CD4-positive, alpha-beta T cell treated with Interleukin-12 subunit alpha and Interleukin-12 subunit beta, for 1 hour (primary cell): ENCODE data around the gene CD247.
A peak's percentile ranks its signal among the peaks of the same experiment; 100 is the strongest.

Experiments used
- DNase-seq: peaks from one replicate; pipeline ENCODE4 v3.0.0-alpha.2; 2020

CD247 gene

DNA sequence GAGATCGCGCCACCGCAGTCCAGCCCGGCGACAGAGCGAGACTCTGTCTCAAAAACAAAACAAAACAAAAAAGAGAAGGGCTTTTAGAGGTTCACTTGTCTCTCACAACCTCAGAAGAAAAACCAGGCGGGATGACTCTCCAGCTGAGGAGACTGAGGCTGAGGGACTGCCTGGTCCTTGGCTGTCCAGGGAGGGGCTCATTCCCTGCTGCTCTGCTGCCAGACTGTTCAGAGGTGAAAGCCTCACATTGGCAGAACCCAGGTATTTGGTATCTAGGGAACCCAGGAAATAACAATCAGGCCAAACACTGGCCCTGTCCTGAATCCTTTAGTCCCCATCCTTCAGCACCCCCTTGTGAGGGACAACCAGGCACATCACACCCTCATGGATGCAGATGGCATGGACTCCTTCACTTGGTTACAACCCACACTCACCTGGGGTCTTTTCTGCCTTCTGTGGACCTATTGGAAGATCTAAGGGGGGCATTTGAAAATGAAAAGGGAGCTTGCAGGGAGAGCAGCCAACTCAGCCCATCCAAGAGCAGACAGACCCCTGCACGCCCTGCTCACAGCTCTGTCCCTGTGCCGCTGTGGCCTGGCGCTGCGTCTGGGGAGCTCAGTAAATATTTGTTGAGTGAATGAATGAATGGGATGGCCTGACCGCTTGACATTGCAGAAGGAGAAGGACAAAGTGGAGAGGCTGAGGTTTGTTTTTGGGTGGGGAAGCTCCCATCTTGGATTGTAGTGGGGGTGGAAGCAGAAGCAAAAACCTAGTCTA is 33.4 kb downstream of the CD247 start:
- no peak for DNase-seq

DNA sequence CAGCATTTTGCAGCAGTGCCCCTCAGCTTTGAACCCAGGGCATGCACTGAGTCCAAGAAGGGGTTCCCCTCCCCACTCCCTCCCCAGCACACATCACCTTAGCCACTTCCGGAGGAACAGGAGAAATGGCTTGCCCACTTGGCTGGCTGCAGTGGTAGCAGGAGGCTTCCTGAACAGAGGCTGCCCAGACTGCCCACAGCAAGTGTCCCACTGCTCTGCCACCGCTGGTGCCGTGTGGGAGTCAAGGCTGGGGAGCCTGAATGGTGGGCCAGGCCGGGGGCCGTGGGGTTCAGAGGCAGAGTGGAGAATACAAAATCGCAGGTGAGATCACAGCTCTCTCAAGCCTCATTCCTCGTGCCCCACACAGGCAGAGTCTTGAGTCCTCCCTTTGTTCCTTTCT is 34.5 kb downstream of the CD247 start:
- DNase-seq: peak; percentile 30

GRCh38 chr1:167482184-167482583 is 36.1 kb downstream of the CD247 start:
- DNase-seq: peak; percentile 49

DNA sequence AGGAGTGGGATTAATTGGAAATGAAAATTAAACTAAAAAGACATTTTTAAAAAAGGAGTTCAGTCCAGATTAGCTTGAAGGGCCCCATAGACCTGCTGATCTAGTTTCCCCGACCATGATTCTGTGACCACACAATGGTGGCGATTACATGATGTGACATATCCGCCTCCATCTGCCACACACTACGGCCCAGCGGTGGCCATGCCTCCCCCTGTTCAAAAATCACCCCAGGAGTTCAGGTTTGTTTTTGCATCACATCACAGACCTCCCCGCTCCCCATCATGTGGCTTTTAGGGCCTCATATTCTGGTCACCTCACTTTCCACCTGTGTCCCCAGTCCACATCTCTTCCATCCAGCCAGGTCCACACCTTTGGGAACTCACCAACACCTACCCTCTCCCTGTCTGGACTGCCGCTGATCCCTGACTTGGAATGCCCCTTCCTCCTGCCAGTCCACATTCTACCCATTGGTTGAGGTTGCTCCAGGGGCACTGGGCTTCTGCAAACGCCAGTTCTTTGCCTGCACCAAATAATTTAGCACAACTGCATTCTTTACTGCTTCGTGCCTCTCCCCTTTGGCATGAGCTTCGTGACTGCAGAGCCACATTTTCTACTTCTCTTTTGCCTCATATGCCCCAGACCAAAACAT is 38.9 kb downstream of the CD247 start:
- DNase-seq: no peak

GRCh38 chr1:167477986-167478385 is 40.3 kb downstream of the CD247 start:
- no peak for DNase-seq

DNA sequence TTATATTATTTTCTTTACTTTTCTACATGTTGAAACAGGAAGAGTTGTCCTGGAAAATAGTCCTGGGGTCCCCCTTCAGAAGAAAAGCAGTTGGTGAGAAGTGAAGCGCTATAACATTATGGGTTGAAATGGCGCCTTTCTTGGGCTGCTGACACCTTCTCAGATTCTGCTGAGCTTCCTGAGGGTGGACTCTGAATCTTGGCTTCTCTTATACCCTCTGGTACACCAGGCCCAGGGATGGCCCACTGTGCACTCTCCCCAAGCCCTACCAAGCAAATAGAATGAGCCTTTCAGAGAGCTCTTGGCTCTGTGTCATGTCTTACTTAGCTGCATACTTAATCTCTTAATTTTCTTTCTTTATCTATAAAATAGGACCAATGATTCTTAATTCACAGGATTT is 42.3 kb downstream of the CD247 start:
- no peak for DNase-seq

DNA sequence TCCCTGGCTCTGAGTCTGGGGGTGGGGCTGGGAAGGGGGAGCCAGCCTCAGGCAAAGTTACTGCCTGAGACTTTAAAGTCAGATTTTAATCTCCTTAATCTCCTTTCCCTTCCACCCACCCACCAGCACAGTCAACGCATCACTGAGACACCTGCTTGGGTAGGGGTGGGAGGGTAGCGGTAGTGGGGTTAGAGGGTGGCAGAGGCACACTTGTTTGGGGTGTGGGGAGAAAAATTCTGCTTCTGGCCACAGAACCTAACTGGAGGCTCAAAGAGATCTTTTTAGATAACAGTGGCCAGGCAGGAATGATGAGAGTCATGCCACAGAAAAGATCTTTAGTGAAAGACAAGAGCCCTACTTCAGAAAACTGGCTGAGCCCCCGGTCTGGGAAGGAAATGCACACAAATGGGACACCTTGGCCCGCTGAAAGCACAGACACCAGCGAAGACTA is 44.1 kb downstream of the CD247 start:
- peak; percentile 64 for DNase-seq

GRCh38 chr1:167473761-167474160 is 44.6 kb downstream of the CD247 start:
- no peak for DNase-seq

- DNase-seq: no peak
Observed at GRCh38 chr1:167472752-167473521, 45.4 kb downstream of the CD247 start.

GRCh38 chr1:167471568-167471967 is 46.8 kb downstream of the CD247 start:
- no peak for DNase-seq

DNA sequence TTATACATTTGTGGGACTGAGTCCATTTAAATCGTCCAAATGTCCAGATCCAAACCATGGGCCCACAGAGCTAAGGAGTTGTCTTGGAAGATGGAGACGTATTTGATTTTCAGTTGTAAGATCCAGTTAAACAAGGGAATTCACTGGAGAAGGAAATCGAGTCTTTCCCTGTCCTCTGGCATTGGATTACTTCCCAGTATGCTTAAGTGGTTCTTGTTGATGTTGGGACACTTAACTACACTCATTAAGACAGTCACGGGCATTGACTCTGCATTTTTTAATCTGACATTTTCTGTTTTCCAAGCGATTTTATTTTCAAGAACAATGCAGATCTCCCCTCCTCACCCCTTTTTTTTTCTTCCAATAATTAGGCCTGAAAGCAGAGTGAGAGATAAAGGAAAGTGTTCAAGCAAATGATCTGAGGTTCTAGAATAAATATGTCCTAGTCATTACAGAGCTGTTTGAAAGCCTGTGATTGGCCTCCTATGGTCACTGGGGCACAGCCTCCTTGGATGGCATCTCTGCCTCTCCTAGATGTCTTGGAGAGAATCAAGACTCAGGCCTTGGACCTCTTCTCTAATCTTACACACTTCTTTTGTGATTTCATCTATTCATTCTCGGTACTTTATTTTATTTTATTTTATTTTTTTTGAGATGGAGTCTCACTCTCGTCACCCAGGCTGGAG is 48.9 kb downstream of the CD247 start:
- DNase-seq: no peak

GRCh38 chr1:167467752-167468151 is 50.6 kb downstream of the CD247 start:
- no peak for DNase-seq

DNA sequence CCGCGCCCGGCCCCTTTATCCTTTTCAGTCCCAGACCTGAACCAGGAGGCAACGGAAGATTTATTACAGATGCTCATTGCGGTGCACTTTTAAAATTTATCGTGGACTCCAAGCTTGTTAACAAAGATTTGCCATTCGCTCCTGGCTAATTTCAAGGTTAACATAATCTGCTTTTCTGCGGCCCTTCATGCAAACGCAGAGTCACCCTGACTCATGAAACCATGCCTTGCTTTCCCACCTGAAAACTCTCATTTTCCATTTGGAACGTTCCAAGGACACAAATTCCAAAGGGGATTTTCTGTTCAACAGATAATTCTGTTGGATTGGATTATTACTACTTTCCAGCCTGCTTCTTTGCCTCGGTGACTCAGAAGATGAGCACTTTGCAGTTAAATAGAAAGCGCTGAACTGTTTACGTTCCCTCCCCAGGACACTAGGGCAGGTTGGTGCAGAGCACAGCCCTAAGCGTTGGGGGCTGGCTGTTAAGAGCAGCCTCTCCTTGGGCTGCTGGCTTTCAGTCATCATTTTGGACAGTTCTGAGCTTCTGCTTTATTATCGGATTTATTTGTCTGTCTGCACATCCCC is 51.1 kb downstream of the CD247 start:
- no peak for DNase-seq

- DNase-seq: no peak
Observed at GRCh38 chr1:167465743-167466142, 52.6 kb downstream of the CD247 start.

GRCh38 chr1:167465018-167465417 is 53.3 kb downstream of the CD247 start:
- no peak for DNase-seq

DNA sequence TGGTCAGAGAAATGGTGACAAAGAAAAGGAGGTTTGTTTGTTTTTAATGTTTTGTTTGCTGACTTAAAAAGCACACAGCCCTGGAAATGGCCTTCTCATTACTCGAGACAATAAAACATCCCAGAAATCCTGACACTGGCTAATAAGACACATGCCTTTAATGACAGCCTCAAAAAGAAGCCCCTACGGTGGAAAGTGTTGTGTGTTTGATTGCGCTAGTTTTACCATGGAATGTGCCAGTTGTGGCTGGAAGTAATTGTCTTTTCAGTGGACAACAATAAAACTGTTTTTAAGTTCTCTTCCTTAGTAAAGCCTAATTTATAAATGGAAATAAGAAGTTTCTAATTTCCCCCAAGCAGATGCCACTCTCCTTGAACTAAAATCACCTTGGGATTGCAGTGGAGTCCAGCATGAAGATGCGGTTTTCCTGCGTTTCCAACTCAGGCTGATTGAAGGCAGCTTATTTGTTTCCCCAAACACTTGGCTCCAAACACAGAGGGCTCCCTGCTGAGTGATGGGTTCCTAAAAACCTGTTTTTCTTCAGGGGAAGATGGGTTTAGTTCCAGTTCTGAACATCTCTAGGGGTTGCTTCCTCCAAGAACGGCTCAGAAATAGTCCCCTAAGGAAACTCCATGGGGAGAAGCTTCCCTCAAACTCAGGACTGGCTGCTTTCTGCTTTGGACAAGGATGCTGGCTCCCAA is 54.3 kb downstream of the CD247 start:
- no peak for DNase-seq

- no peak for DNase-seq
Observed at GRCh38 chr1:167463080-167463479, 55.2 kb downstream of the CD247 start.

GRCh38 chr1:167462341-167462740 is 56.0 kb downstream of the CD247 start:
- no peak for DNase-seq

DNA sequence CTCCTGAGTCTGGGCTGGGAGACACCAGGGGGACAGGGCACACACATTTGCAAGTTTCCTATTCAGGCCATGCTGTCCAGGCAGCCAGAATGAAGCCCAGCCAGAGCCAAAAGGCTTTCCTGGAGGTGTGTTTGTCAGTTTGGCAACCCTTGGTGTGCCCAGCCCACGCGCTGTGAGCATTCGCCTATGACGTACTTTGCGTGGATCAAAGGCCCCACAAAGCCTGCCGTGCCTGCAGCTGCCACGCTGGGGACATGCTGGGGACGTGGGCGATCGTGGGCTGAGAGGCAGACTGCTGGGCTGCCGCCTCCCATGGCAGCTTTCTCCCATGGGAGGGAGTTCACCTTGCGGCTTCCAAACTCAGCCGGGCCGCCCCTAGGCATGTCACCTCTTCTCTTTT is 57.5 kb downstream of the CD247 start:
- peak; percentile 45 for DNase-seq

GRCh38 chr1:167457936-167458584 is 60.3 kb downstream of the CD247 start:
- no peak for DNase-seq

GRCh38 chr1:167456926-167457325 is 61.4 kb downstream of the CD247 start:
- no peak for DNase-seq

DNA sequence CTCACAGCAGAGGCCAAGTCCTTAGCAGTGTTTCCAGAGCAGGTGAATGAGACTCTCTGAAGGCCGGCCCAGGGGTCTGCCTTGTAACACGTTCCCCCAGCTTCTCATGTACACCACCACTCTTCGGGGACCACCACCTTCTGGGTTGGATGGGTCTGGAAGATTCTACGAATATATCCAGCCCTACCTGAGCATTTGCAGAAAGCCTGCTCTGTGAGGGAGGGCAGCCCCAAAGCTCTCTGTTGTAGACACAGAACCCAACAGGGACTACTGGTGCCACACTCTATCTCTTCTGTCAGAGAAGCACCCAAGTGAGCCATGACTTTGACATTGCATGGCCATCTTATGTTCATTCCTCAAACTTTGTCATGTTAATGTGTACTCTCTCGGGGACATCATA is 61.8 kb downstream of the CD247 start:
- DNase-seq: no peak
